Measurements from ENCODE around the gene GJD2. TPM values are rescaled to one million over a fixed set of nuclear protein-coding genes. Genes with fewer than 3 reads are reported as not detected.

The GJD2 gene
- total RNA-seq, 1 experiment from 2014 or later, result not detected

DNA sequence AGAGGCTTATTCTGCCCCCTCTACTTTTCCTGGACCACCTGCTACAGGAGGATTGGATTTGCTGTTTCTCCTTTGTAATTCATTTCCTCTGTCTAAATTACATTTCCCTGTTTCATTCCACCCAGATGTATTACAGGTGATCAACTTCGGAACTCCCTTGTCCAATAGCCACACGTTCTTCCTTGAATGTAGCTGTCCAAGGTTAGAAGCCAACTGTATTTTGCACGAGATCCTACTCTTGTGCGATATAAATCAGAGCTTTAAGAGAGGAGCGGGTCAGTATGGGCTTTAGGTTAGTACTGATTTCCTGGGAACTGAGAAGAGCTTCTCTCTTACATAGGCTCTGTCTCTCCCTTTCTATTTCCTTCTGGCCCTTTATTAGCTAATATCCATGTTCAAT, 20.5 kb downstream of the GJD2 start:
- no peak overlapping the region for H2BK20ac ChIP-seq (ENCODE audit: low read depth, low read length, poor library complexity, severe bottlenecking)
- H2BK120ac ChIP-seq (ENCODE audit: low read depth, low read length, poor library complexity, severe bottlenecking), result no peak overlapping the region
- no peak overlapping the region for H3K9ac ChIP-seq (ENCODE audit: extremely low read depth, insufficient read length, low read length)
- H3K9me3 Mint-ChIP-seq, result no peaks in the 10 kb centered on the region
- H3K4me2 ChIP-seq (ENCODE audit: insufficient read depth, insufficient read length, low read length), result no peak overlapping the region
- no peak overlapping the region for H2BK5ac ChIP-seq (ENCODE audit: insufficient read length, low read length)
- H3K56ac ChIP-seq (ENCODE audit: insufficient read length, low read depth, low read length), result no peak overlapping the region
- no peak overlapping the region for H3K27ac Mint-ChIP-seq
- H2BK12ac ChIP-seq (ENCODE audit: insufficient read length, low read depth, low read length), result no peak overlapping the region
- H3K14ac ChIP-seq (ENCODE audit: insufficient read depth, low read length), result no peak overlapping the region
- no peak overlapping the region for H3T11ph ChIP-seq (ENCODE audit: low read length)
- H4K5ac ChIP-seq (ENCODE audit: insufficient read length, low read depth, low read length), result no peak overlapping the region
- H3K4me1 Mint-ChIP-seq, result peaks cover 2 to 9% of the 10 kb centered on the region in 2 experiments; a peak in 3 of 4 replicates
- H3K36me3 Mint-ChIP-seq (ENCODE audit: insufficient read depth in 1 of 3, low read depth in 3 of 3), result no peaks in the 10 kb centered on the region
- H3K27ac ChIP-seq (ENCODE audit: insufficient read length, low read depth, low read length), result no peak overlapping the region
- no peaks in the 10 kb centered on the region for H3K79me1 ChIP-seq (ENCODE audit: insufficient read depth, low read depth, low read length, poor library complexity, severe bottlenecking)
- H4K91ac ChIP-seq (ENCODE audit: insufficient read length, low read depth, low read length), result no peak overlapping the region
- peaks cover 12% of the 10 kb centered on the region for H3K27me3 Mint-ChIP-seq (ENCODE audit: low read depth)
- H4K8ac ChIP-seq (replicated peaks; ENCODE audit: insufficient read length, low read depth, low read length), result no peak overlapping the region
- WGBS (ENCODE audit: extremely low coverage, insufficient read length, low lambda C conversion rate), result no CpG with 5 or more reads among the region's 5 CpGs
- H3K79me2 ChIP-seq (ENCODE audit: insufficient read depth, low read length), result no peaks in the 10 kb centered on the region; the same call in 1 of the 2 replicates
- no peak overlapping the region for H3K4ac ChIP-seq (ENCODE audit: low read depth, low read length)
- no peaks in the 10 kb centered on the region for H3K9me3 ChIP-seq (ENCODE audit: control insufficient read depth, low read depth, low read length)
- TF ChIP-seq, protein P1, sequence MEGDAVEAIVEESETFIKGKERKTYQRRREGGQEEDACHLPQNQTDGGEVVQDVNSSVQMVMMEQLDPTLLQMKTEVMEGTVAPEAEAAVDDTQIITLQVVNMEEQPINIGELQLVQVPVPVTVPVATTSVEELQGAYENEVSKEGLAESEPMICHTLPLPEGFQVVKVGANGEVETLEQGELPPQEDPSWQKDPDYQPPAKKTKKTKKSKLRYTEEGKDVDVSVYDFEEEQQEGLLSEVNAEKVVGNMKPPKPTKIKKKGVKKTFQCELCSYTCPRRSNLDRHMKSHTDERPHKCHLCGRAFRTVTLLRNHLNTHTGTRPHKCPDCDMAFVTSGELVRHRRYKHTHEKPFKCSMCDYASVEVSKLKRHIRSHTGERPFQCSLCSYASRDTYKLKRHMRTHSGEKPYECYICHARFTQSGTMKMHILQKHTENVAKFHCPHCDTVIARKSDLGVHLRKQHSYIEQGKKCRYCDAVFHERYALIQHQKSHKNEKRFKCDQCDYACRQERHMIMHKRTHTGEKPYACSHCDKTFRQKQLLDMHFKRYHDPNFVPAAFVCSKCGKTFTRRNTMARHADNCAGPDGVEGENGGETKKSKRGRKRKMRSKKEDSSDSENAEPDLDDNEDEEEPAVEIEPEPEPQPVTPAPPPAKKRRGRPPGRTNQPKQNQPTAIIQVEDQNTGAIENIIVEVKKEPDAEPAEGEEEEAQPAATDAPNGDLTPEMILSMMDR (conservative IDR thresholded peaks at IDR 0.05), result no peak
- no peak overlapping the region for H2AFZ ChIP-seq (ENCODE audit: low read length)
- no peak overlapping the region for H3K18ac ChIP-seq (ENCODE audit: insufficient read length, low read depth, low read length)
- H4K20me1 ChIP-seq (ENCODE audit: control insufficient read depth, insufficient read depth, insufficient read length), result no peaks in the 10 kb centered on the region
- H3K4me3 Mint-ChIP-seq, result no peak overlapping the region
- H2AK5ac ChIP-seq (ENCODE audit: insufficient read length, low read length), result no peak overlapping the region
- no peak overlapping the region for H2BK15ac ChIP-seq (ENCODE audit: low read depth, low read length)
- H3K23me2 ChIP-seq (ENCODE audit: insufficient read length, low read depth, low read length, poor library complexity, severe bottlenecking), result no peaks in the 10 kb centered on the region
- no peaks in the 10 kb centered on the region for H3K27me3 ChIP-seq (ENCODE audit: insufficient read depth, low read length)
- DNase-seq, result no peak
- H3K4me1 ChIP-seq (ENCODE audit: insufficient read depth, low read length), result no peaks in the 10 kb centered on the region
- H3K23ac ChIP-seq (ENCODE audit: insufficient read length, low read depth, low read length), result no peak overlapping the region
